GM18526 (cell line): ENCODE results near the gene MGLL.

Experiments used
- POLR2A ChIP-seq: IDR thresholded peaks from 3 replicates; pipeline ENCODE4 v1.6.1; 2011; ENCODE audit not compliant: insufficient read length; ENCODE audit errors: extremely low read depth

The MGLL gene

DNA sequence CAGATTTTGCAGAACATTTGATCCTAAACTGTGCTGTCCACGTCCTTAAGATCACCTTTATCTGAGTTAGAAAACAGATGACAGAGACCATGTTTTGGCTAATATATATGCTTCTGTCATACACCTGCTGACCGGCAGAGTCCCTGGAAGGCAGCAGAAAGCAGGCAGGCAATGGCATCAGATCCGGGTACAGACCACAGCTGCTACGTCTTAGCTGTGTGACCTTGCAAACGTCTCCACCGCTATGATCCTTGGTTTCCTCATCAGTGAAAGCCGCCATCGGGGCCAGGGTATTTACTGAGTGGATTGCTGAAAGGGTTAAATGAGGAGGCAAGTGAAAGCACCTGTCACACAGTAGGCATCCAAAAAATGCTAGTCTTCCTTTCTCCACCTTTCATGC, 77.4 kb downstream of the MGLL start:
- no peak for TF ChIP-seq POLR2A

DNA sequence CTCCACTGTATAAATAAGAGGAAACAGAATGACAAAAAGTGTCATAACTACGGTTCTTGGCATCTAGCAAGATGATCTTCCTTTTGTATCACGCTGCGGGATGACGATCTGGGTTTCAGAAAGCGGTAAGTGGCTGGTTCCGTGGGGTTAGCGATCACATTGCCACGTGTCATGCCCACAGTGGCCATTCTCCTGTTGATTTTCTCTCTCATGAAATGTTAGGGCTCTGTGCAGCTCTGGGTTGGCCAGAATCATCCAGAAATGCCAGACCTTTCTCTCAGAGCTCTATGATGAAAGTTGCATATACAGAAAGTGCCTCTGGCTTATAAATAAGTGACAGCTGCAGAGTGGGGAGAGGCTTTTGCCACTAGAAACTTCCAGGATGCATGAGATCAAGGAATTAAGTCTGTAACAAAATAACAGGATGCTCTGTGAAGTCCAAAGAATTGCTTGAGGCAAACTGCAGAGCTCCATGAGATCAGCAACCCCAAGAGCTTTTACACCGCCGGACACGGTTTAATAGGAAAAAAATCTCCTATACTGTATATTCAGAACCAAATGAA, 78.0 kb downstream of the MGLL start:
- no peak for TF ChIP-seq POLR2A

GRCh38 chr3:127743351-127744252, 78.7 kb downstream of the MGLL start:
- TF ChIP-seq POLR2A, result no peak

DNA sequence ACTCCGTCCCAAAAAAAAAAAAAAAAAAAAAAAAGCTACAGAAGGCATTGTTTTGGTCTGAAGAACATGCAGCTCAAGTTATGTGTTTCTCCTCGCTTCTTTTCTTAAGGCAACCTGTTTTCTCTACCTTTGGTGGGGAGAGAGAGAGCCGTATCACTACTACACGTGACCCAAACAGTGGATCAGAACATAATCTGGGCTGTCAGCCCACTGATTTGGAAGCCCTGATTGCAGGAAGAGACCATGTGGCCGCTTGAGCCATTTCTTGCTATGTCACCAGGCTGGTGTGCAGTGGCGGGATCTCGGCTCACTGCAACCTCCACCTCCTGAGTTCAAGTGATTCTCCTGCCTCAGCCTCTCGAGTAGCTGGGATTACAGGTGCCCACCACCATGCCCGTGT, 79.7 kb downstream of the MGLL start:
- TF ChIP-seq POLR2A, result no peak

- no peak for TF ChIP-seq POLR2A
These were observed 80.6 kb downstream of the MGLL start for GRCh38 chr3:127741690-127742089.

DNA sequence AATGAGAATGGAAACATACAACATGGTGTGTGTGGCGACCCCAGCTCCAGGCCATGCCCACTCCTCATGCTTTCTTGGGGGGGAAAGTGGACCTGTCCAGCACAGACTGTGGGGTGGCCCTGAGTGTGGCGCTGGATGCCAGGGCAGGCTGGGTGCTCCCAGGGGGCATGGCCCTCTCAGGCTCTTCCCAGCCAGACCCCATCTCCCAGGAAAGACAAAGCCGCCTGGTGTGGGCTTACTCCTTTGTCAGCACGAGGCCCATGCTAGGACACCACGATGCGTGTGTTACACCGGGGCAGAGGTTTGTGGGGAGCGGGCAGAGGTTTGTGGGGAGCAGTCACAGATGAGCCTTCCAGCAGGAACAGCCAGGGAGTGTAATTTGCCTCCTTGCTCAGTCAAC, 81.1 kb downstream of the MGLL start:
- TF ChIP-seq POLR2A, result no peak

DNA sequence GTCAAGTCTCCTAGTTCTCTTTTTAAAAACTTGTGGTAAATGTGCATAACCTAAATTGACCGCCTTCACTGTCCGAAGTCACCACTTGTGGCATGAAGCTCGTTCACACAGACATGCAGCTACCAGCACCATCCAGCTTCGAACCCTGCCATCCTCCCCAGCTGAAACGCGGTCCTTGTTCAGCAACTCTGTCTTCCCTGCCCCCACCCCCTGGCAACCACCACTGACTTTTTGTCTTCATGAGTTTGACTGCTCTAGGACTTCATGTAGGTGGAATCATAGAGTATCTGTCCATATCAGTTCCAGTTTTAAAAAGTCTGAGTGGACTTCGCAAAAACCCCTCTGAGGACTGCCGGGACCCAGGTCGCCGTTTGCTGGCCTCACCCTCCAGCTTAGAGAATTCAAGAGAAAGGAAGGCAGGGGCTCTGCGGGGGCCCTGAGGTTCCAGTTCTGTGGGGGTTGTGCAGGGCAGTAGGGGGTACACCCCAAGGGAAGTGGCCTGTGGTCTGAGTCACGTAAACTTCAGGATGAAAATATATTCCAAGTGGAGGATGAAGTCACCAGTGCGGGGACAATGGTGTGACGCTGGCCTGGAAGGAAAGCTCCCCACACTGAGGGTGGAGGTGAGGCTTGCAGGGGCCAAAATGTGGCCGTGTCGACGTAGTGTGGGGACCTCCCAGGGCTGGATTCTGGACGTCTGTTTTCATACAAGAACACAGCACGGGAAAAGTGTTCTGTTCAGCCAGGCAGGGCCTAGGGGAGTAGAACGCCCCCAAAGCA, 82.0 kb downstream of the MGLL start:
- no peak for TF ChIP-seq POLR2A

DNA sequence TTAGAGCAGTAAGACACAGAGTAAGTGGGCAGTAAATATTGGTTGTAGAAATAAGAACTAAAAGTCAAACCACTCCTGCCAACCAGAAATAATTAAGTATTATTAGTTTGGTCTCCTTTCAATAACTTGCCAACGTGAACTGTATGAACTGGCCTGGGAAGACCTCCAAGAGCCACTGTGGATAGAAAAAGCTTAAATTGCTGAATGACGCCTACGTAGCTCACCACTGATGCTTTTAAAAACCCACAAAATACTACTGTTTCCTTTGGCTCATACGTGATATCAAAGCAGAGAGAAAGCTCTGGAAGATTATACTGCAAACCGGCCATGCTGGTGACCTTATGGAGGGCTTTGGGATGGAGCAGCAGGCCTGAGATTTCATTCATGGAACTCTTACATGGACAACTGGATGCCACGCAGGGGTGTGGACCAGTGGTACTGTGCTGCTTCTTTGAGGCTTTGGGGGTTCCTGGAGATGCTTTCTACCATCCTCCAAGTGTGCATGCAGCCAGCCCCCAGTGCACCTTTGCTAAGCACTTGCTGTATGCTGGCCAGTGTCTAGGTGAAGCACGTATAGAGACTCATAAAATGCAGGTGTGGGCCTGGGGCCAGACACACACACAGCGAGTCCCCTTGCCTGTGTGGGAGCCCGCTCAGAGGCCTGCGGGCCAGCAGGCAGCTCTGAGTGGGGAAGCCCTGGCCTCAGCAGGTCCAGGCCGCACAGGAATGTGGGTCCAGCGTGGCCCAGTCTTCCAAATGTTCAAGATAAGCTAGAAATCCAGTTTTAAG, 82.8 kb downstream of the MGLL start:
- TF ChIP-seq POLR2A, result no peak

GRCh38 chr3:127738192-127738840, 84.0 kb downstream of the MGLL start:
- TF ChIP-seq POLR2A, result no peak

- TF ChIP-seq POLR2A, result peak; percentile 25
These were observed 85.3 kb downstream of the MGLL start for GRCh38 chr3:127736801-127737539.

- TF ChIP-seq POLR2A, result no peak
These were observed 86.3 kb downstream of the MGLL start for GRCh38 chr3:127735767-127736693.

- TF ChIP-seq POLR2A, result no peak
These were observed 87.4 kb downstream of the MGLL start for GRCh38 chr3:127734754-127735473.
